Measurements from ENCODE around the gene TYROBP. TPM values are rescaled to one million over a fixed set of nuclear protein-coding genes. Genes with fewer than 3 reads are reported as not detected.

TYROBP gene
- polyA plus RNA-seq, 2 of the 4 experiments (the other 2 are of a cell fraction), result 0.21 TPM; not detected in 1

- no peak for TF ChIP-seq EHF (CRISPR knock-in tag; IDR thresholded peaks at IDR 0.05)
- TF ChIP-seq TP53 (CRISPR knock-in tag; IDR thresholded peaks at IDR 0.05), result no peak
- TF ChIP-seq MAZ (IDR thresholded peaks at IDR 0.05; ENCODE audit: borderline replicate concordance, low read depth, low read length), result no peak
- peak; percentile 60 for TF ChIP-seq MAX (IDR thresholded peaks at IDR 0.05)
- 0 out of 2 replicates have a peak, but pooled peaks have one; percentile 22 for TF ChIP-seq TFCP2L1 (CRISPR knock-in tag; IDR thresholded peaks at IDR 0.05)
- TF ChIP-seq ZFP36 (IDR thresholded peaks at IDR 0.05; ENCODE audit: borderline replicate concordance, partially characterized antibody), result no peak
- peak; percentile 42; the same call in 1 of the 2 replicates for TF ChIP-seq PHF8 (IDR thresholded peaks at IDR 0.05; ENCODE audit: borderline replicate concordance, low read depth)
Measured at GRCh38 chr19:35868172-35868822, 39.8 kb downstream of the TYROBP start, which contains the start of gene APLP1 (continued).

GRCh38 chr19:35863018-35863417 is 45.1 kb downstream of the TYROBP start:
- 77% methylated on average over 5 of the region's 5 CpGs for WGBS (ENCODE audit: missing lambda C conversion rate)
- ATAC-seq (no peak), DNase-seq (ENCODE audit: low read depth in 1 of 2, low spot score in 1 of 2) (no peak), FAIRE-seq (no peak)
- Histone ChIP-seq H3K4me2 (no peak overlapping the region), H3K27ac (no peak overlapping the region), H3K4me1 (peaks cover 3% of the 10 kb centered on the region; the same call in 1 of the 3 replicates), H3K4me3 (no peak overlapping the region), H3K9me3 (no peaks in the 10 kb centered on the region)
- ChIA-PET CTCF (interaction anchor here (1.5 kb wide), 1 partner anchor 13 kb away, joined by 4 read pairs; no protein-coding TSS in a partner anchor), POLR2A (no interaction called here)
- TF ChIP-seq CHD4 (IDR thresholded peaks at IDR 0.05; ENCODE audit: borderline replicate concordance), result no peak
- no peak for TF ChIP-seq RAD21 (conservative IDR thresholded peaks at IDR 0.05 in 1 of 2, IDR thresholded peaks at IDR 0.05 in 1 of 2)
- no peak for TF ChIP-seq MAZ (IDR thresholded peaks at IDR 0.05; ENCODE audit: borderline replicate concordance, low read depth, low read length)
- TF ChIP-seq JUNB (IDR thresholded peaks at IDR 0.05), result no peak
- no peak for TF ChIP-seq HOXB13 (CRISPR knock-in tag; IDR thresholded peaks at IDR 0.05; ENCODE audit: low read depth)
- TF ChIP-seq REST (IDR thresholded peaks at IDR 0.05), result no peak
- TF ChIP-seq JUN (IDR thresholded peaks at IDR 0.05), result no peak
- no peak for TF ChIP-seq BCL3 (IDR thresholded peaks at IDR 0.05)
- no peak for TF ChIP-seq PHF8 (IDR thresholded peaks at IDR 0.05; ENCODE audit: borderline replicate concordance, low read depth)
- TF ChIP-seq HOXA7 (CRISPR knock-in tag; IDR thresholded peaks at IDR 0.05), result no peak
- TF ChIP-seq NR3C1 (IDR thresholded peaks at IDR 0.05), result no peak
- TF ChIP-seq EHF (CRISPR knock-in tag; IDR thresholded peaks at IDR 0.05), result no peak
- no peak for TF ChIP-seq ATOH8 (CRISPR knock-in tag; IDR thresholded peaks at IDR 0.05; ENCODE audit: low read depth)
- TF ChIP-seq EHMT2 (IDR thresholded peaks at IDR 0.05; ENCODE audit: low read depth), result no peak
- TF ChIP-seq POLR2AphosphoS2 (conservative IDR thresholded peaks at IDR 0.05; ENCODE audit: low read length), result no peak
- no peak for TF ChIP-seq GATA3 (IDR thresholded peaks at IDR 0.05; ENCODE audit: borderline replicate concordance)
- TF ChIP-seq ELK1 (IDR thresholded peaks at IDR 0.05; ENCODE audit: low read depth, low read length), result no peak
- TF ChIP-seq FOSL2 (IDR thresholded peaks at IDR 0.05), result no peak
- TF ChIP-seq FOSL2 (CRISPR knock-in tag; IDR thresholded peaks at IDR 0.05), result no peak
- TF ChIP-seq SMC3 (IDR thresholded peaks at IDR 0.05), result no peak
